Measurements from ENCODE around the gene TTBK2.

GRCh38 chr15:42802168-42802567, 118.4 kb downstream of the TTBK2 start:
- TF ChIP-seq POLR2AphosphoS5 (IDR thresholded peaks at IDR 0.05; ENCODE audit: low read depth, low read length), result no peak
- TF ChIP-seq CTCF (IDR thresholded peaks at IDR 0.05 in 2 of 3, conservative IDR thresholded peaks at IDR 0.05 in 1 of 3; ENCODE audit: borderline replicate concordance in 1 of 3, insufficient read depth in 1 of 3, low read depth in 2 of 3, low read length in 2 of 3), result no peak
- no peak for TF ChIP-seq POLR2A (IDR thresholded peaks at IDR 0.05; ENCODE audit: borderline replicate concordance, extremely low read depth, insufficient read depth, insufficient read length)
- no peak for TF ChIP-seq RAD21 (IDR thresholded peaks at IDR 0.05; ENCODE audit: low read depth)
- no peak for TF ChIP-seq MAX (IDR thresholded peaks at IDR 0.05)
